GM18858 (cell line): ENCODE data around the gene RAB11FIP4.
"Not testable (repeated sequence)": the region's sequence is repeated elsewhere in the genome, so short reads cannot be mapped to it uniquely, and the experiment has no call there.

Experiments used
- ATAC-seq: cut with Tn5 transposase; IDR thresholded peaks from one replicate; pipeline ENCODE4 v1.9.1; 2021; ENCODE audit not compliant: unreplicated experiment

The RAB11FIP4 gene

DNA sequence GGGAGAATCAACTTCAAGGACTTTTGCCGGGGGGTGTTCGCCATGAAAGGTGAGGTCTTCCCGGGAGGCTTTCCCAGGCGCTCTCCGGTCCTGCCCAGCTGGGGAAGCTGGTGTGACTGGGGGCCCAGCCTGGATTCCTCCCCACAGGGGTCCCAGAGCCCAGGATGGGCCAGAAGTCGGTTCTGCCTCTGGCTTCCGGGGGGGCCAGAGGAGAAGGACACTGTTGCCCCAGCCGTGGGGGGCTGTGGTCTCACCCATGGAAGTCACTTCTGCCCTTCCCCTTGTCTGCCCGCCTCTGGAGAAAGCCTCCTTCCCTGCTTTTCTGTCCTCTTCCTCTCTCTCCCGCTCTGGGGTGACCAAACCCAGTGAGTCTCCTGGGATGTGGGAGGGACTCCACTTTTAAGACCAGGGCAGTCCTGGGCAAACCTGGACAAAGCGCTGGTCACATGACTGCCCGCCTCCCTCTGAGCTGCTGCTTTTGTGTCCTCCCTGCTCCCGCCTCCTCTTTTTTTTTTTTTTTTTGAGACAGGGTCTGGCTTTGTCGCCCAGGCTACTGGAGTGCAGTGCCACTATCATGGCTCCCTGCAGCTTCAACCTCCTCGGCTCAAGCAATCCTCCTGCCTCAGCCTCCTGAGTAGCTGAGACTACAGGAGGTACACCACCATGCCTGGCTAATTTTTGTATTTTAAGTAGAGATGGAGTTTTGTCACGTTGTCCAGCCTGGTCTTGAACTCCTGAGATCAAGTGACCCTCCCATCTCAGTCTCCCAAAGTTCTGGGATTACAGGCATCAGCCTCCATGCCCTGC, 40.6 kb downstream of the RAB11FIP4 start:
- ATAC-seq, result no peak

DNA sequence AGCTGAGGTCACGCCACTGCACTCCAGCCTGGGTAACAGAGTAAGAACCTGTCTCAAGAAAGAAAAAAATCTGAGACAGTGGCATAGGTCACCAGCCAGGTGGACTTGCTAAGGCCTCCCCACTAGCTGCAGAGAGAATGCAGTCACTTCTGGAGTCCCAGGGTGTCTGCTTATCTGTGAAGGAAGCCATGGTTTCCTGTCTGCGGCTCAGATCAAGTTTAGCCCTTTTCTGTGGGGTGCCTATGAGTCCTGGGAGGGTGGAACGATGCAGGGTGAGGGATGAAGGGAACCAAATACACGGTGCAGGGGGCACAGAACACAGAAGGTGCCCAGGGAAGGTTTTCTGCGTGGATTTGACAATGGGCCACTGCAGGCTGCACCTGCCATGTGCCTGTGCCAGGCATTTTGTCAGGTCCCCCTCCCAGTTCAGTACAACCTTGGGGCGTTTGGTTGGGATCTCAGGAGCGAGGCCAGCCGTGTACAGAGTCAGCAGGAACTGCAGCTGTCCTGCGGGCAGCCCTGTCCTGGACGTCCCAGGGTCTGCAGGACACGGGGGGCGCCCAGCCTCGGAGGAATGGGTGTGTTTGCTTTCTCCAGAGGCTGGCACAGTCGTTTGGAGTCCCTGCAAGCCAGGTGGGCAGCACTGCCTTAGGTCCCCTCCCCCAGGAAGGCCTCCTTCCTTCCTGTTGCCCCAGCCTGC, 41.8 kb downstream of the RAB11FIP4 start:
- no peak for ATAC-seq

DNA sequence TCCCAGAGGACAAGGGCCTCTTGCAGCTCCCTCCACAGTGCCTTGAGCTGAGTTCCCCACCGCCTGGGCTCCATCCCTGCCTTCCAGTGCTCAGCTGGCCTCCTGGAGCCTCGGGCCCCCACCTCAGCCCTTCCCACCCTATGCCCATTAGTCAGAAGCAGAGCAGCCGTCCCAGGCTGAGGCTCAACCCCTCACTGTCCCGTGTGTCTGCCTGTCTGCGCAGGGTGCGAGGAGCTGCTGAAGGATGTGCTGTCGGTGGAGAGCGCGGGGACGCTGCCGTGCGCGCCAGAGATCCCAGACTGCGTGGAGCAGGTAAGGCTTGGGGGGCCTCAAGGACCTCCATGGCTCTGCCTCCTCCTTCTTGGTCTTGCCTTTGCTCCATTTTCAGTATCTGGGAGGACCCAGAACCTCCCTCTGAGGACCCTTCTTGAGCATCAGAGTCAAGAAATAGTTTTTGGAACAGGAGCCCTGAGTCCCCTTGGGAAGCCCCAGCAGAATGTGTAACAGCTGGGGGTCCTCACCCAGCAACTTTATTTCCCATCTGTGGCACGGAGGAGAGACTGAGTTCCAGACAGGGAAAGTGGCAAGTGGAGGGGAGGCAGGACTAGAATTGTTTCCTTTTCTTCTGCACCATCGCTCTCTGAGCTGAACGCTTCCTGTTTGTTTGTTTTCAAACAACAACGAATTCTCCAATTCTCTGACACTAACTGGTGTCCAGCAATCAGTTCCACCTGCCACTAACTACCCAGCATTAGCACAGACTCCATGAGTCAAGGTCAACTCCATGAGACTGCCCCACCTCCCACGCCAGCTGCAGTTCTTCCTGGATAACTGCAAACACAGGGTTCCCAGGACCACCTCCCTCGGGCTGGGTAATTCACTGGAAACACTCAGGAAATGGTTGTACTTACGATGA, 42.6 kb downstream of the RAB11FIP4 start:
- no peak for ATAC-seq

- ATAC-seq, result no peak
Observed at GRCh38 chr17:31434727-31435050, 43.2 kb downstream of the RAB11FIP4 start.

DNA sequence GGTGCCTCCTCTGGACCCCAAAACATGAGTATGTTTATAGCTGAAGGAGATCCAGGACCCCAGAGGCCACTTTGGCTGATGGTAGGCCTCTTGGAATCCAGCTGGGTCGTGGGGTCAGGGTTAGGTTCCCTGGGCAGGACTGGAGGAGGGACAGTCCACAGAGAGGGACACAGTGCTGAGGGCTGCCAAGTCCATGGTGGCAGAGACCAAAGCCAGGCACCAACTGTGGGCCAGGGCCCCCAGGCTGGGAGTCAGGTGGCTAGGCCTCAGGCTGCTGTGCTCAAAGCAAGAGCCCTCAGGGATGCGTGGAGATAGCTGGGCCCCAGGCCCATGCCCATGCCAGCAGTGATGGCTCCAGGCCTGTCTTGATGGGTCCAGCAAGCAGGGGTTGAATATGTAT, 44.1 kb downstream of the RAB11FIP4 start:
- ATAC-seq, result no peak

GRCh38 chr17:31437720-31438400, 46.4 kb downstream of the RAB11FIP4 start:
- ATAC-seq, result no peak

DNA sequence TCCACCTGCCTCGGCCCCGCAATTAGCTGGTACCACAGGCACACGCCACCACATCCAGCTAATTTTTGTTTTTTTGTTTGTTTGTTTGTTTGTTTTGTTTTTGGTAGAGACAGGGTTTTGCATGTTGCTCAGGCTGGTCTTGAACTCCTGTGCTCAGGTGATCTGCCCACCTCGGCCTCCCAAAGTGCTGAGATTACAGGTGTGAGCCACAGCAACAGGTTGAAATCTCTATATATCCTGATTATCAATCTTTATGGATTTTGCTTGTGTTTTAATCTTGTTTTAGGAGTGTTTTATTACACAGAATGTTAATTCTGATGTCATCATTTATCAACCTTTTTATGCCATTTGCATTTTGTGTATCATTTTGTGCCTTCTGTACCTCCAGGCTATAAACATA, 48.2 kb downstream of the RAB11FIP4 start:
- no peak for ATAC-seq

- ATAC-seq, result no peak
Observed at GRCh38 chr17:31442276-31442675, 50.8 kb downstream of the RAB11FIP4 start.

GRCh38 chr17:31442856-31443255, 51.4 kb downstream of the RAB11FIP4 start:
- not testable (repeated sequence) for ATAC-seq

GRCh38 chr17:31443386-31443785, 51.9 kb downstream of the RAB11FIP4 start:
- no peak for ATAC-seq

- no peak for ATAC-seq
Observed at GRCh38 chr17:31444026-31444425, 52.6 kb downstream of the RAB11FIP4 start.

DNA sequence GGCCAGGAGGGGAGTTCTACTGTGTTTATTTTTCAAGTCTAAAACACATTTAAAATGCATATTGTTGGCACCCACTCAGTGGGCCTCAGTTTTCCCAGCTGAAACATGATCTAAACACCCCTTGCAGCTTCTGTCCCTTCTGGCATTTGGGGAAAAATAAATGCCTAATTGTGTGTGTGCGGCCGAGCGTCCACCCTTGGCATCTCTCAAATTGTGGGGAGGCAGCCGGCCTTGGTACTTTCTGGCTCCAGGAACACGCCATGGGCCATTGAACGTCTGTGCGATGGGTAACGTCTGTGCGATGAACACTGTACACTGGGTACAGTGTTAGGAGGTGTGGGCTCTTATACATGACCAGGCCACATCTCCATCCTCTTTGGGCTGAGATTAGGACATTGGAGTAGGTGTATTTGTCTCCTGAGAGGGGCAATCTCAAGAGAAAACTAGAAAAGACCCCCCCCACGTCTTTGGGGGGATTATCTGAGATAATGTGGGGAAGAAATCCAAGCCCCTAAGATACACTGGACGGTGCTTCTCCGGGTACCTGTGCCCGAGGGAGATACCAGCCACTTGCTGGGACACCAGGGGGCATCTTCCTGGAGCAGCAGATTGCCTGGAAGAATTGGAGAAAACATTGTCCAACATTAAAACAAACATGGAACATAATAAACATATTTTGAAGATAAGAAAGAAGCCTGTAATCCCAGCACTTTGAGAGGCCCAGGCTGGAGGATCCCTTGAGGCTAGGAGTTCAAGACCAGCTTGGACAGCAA, 54.9 kb downstream of the RAB11FIP4 start:
- ATAC-seq, result no peak

GRCh38 chr17:31448467-31449077, 57.1 kb downstream of the RAB11FIP4 start:
- no peak for ATAC-seq

DNA sequence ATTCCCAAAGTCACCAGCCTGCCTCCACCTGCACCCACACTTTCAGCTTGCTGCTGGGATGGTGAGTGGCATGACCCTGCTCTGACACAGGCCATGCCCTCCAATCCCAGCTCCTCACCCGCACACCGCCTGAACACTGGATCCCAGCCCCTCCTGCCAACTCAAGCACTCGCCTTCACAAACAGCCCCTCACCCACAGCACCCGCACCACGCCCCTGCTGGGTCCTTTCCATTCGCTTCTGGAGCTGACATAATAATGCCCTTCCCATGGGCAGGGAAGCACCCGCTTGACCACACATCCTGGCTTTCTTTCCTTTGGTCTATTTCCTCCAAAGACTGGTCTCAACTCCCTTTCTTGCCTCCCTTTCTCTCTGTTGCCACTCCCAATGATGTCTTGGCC, 57.6 kb downstream of the RAB11FIP4 start:
- ATAC-seq, result no peak

DNA sequence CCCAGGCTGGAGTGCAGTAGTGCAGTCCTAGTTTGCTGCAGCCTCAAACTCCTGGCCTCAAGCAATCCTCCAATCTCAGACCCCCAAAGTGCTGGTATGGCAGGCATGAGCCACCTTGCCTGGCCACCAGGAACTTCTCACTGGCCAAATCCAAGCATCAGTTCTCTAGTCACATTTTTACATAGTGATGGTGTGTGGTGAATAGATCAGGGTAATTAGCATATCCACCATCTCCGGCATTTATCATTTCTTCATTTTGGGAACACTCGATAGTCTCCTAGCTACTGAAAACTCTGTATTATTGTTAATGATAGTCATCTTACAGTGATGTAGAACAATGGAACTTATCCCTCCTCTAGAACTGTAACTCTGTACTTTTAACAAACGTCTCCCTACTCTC, 58.3 kb downstream of the RAB11FIP4 start:
- ATAC-seq, result no peak

DNA sequence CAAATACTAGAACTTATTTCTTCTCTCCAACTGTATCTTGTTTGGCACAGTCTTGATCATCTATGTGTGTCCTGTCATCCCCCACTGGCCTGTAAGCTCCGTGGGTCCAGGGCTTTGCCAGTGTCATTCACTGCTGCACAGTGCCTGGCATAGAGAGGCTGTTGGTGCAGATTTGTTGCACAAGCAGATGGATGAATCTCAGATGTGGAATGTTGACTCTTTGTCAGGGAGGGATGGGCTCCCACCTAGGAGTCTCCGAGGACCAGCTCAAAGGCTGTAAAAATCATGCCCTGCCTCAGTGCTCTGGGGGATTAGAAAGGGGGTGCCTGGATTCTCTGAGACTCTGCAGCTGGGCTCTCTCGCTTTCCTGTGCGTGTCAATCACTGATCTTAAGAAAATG, 60.6 kb downstream of the RAB11FIP4 start:
- no peak for ATAC-seq

- no peak for ATAC-seq
Observed at GRCh38 chr17:31452561-31453110, 61.2 kb downstream of the RAB11FIP4 start.

- no peak for ATAC-seq
Observed at GRCh38 chr17:31453896-31454295, 62.4 kb downstream of the RAB11FIP4 start.

DNA sequence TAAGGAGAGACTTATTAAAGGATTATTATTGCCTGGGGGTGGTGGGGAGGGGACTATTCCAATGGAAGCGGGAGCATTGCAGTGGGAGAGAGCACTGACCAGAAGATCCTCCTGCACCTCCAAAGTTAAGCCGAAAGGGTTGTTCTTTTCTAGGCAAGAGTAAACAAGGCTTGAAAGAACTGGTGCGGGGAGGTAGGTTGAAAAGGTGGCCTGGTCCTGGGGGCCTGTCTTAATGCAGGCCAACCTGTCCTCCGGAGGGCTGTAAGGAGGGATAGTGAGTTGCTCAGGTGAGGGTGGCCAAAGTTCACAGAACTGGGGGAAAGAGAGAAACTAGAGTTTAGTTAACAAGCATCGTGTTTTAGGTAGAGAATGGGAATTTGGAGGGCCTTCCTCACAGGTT, 65.3 kb downstream of the RAB11FIP4 start:
- ATAC-seq, result no peak
